HG02642 (cell line): ENCODE measurements around the gene RGMA.
A peak's percentile ranks its signal among the peaks of the same experiment; 100 is the strongest.

ENCODE experiments used
- ATAC-seq: cut with Tn5 transposase; IDR thresholded peaks from one replicate; pipeline ENCODE4 v1.9.1; 2021; ENCODE audit warnings: mild to moderate bottlenecking; ENCODE audit not compliant: unreplicated experiment, poor library complexity

RGMA gene

GRCh38 chr15:93025625-93025982 is 63.4 kb downstream of the RGMA start:
- ATAC-seq: no peak

DNA sequence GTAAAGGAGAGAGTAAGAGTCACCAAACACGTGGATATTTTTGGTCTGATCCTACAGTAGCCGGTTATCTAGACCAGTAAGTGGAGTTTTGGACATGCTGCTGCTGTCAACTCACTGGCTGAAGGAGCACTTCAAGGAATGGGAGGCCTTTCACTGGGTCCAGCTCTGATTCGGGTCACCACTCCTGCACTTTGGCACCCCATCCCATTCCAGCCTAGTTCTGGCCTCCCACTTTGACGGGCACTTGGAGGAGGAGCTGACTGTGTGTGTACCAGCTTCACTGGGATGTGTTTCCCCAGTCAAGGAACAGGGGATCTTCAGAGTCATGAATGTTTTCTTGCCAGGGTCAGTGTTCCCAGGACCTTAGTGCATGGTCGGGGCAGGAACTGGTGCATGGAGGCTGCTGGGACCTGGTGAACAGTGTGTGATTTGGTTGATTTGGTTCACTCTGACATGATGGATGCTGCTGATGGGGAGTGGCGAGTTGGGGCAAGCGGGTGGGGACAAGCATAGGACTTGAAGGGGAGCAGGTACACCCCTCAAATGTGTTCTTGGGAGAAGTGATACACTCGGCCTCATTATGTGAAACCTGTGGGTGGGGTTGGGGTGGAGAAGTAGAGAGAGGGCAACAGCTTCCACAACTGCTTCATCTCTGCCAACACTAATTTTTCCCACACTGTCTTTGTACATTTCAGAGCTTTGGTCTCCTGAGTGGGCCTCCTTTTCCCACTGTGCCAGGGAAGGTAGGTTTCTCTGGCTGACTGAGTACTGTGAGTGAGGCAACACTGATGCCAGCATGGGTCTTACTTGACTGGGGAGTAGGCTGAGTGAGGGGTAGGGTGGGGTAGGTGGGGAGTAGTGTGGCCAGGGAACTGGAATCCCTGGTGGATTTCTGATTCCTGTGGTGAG is 64.0 kb downstream of the RGMA start:
- ATAC-seq: no peak

DNA sequence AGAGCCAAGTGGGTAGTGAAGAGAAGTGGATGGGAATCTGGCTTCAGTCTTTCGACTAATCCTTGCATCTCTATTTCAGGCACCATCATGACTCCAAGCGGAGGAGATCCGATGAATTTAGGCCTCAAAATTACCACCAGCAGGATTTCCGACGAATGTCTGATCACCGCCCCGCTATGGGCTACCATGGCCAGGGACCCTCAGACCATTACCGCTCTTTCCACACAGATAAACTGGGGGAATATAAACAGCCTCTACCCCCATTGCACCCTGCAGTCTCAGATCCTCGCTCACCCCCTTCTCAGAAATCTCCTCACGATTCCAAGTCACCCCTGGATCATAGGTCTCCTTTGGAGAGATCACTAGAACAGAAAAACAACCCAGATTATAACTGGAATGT is 64.7 kb downstream of the RGMA start:
- ATAC-seq: no peak

GRCh38 chr15:93020976-93021772 is 67.8 kb downstream of the RGMA start:
- peak; percentile 71 for ATAC-seq

DNA sequence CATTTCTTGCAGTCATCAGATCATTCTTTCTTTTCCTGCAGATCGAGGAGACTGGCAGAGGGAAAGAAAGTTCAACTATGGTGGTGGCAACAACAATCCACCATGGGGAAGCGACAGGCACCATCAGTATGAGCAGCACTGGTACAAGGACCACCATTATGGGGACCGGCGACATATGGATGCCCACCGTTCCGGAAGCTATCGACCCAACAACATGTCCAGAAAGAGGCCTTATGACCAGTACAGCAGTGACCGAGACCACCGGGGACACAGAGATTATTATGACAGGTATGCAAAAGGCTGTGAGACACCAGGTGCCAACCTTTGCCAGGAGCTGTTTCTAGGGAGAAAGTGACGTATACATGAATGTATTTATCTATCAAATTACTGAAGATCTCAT is 69.0 kb downstream of the RGMA start:
- ATAC-seq: no peak

GRCh38 chr15:93019090-93019489 is 69.9 kb downstream of the RGMA start:
- no peak for ATAC-seq

DNA sequence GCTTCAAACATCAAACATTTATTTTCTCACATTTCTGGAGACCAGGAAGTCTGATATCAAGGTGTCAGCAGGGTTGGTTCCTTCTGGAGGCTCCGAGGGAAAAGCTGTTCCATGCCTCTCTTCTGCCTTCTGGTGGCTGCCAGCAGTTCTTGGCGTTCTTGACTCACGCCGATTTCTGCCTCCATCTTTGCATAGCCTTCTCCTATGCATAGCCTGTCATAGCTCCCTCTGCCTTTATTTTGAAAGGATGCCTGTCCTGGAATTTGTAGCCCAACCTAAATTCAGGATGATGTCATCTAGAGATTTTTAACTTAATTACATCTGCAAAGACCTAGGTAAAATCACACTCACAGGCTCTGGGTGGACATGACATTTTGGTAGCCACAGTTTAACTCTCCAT is 70.4 kb downstream of the RGMA start:
- ATAC-seq: no peak

GRCh38 chr15:93017526-93017925 is 71.5 kb downstream of the RGMA start:
- ATAC-seq: no peak

DNA sequence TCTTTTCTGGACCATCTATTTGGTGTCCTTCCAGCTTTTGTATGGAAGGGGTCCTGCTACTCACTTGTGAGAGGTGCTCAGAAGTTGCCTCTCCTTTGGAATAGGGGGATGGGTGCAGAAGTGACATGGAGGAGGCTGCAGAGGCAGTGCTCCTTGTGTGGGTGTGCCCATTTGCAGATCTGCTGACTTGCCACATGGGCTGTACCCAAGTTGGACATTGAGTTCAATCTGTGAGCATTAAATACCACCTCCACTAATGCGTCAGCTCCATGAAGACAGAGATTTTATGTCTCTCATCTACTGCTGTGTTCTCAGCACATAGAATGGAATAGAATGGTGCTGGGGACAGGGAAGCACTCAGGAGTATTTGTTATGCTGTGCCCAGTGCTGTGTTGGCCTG is 76.2 kb downstream of the RGMA start:
- ATAC-seq: no peak

- ATAC-seq: no peak
Measured at GRCh38 chr15:93007994-93008393, 81.0 kb downstream of the RGMA start.

DNA sequence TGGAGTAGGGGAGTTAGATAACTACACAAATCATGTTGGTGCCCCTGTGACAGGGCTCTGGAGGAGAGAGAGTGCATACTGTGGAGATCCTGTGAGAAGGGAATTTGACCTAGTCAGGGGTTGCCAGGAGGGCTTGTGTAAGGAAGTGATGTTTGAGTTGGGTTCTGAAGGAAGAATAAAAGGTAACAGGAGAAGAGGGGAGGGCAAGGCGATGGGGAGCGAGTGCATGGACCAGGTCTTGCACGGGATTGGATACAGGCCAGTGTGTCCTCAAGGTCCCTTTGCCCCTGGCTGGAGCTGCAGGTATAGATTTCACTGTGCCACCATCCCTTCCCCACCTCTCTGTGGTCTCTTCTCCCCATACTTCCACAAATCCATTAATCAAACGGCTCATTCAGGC is 83.9 kb downstream of the RGMA start:
- no peak for ATAC-seq

- ATAC-seq: no peak
Measured at GRCh38 chr15:93001881-93002280, 87.1 kb downstream of the RGMA start.

GRCh38 chr15:93001156-93001555 is 87.9 kb downstream of the RGMA start:
- no peak for ATAC-seq

GRCh38 chr15:92997821-92998220 is 91.2 kb downstream of the RGMA start:
- no peak for ATAC-seq

DNA sequence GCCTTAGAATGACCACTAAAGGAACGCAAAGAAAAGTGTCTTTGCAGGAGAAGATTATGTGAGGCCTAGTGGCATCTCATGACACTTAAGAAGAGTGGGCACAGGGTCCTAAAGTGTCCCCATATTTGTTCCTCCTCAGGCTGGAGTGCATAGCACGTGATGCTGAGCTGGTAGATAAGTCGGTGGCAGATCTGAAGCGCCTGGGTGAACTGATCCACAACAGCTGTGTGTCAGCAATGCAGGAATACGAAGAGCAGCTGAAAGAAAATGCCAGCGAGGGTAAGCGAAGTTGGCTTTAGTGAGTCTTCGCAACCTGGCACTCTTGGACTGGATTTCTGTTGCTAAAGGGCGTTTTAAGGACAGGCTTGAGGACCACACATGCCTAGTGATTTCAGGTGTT is 96.3 kb downstream of the RGMA start:
- ATAC-seq: no peak

DNA sequence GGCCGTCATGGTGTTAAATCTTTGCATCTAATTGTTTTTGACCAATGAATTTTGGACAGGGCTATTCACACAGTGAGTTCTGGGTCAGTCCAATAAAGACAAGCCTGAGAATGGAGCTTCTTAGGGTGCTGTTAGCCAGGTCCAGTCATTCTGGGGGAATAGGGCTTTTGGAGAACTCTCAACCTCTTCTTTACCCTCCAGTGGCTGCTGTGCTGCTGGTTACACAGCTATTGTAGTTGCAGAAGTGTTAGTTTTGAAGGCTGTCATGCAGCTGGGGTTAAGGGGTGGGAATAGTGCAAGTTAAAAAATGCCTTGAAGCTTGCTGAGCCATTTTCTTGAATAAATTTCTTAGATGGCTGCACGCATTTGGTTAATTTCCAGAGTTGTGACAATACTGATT is 99.0 kb downstream of the RGMA start:
- no peak for ATAC-seq

- no peak for ATAC-seq
Measured at GRCh38 chr15:92989470-92989869, 99.5 kb downstream of the RGMA start.
